Stomach smooth muscle (tissue), 2 donors: ENCODE data around the gene GNS.
A peak's percentile ranks its signal among the peaks of the same experiment; 100 is the strongest.

Experiments used
- H3K27ac ChIP-seq: one replicate; pipeline ENCODE4 v1.7.0; 2013; ENCODE audit warnings: mild to moderate bottlenecking, low read length, inconsistent platforms
- H3K27me3 ChIP-seq, 2 donors: one replicate each; pipeline ENCODE4 v1.7.0; 2013; ENCODE audit warnings: low read length in 2 of 2; ENCODE audit not compliant: insufficient read depth in 2 of 2, control insufficient read depth in 1 of 2
- H3K36me3 ChIP-seq, 2 donors: one replicate each; pipeline ENCODE4 v1.7.0; 2013; ENCODE audit warnings: low read length in 2 of 2; ENCODE audit not compliant: control insufficient read depth in 2 of 2, insufficient read depth in 2 of 2
- H3K4me1 ChIP-seq: one replicate; pipeline ENCODE4 v1.7.0; 2013; ENCODE audit warnings: low read length; ENCODE audit not compliant: control insufficient read depth, insufficient read depth
- H3K4me3 ChIP-seq, 2 donors: one replicate each; pipeline ENCODE4 v1.7.0; 2013; ENCODE audit warnings: low read length in 2 of 2
- H3K9ac ChIP-seq, 2 donors: one replicate each; pipeline ENCODE4 v1.7.0; 2013; ENCODE audit warnings: low read length in 2 of 2, mild to moderate bottlenecking in 1 of 2
- H3K9me3 ChIP-seq, 2 donors: one replicate each; pipeline ENCODE4 v1.7.0; 2013; ENCODE audit warnings: low read length in 2 of 2; ENCODE audit not compliant: control insufficient read depth in 2 of 2
- donor health status: healthy.
- donor health status: Pancreatic carcinoma.

GNS gene

DNA sequence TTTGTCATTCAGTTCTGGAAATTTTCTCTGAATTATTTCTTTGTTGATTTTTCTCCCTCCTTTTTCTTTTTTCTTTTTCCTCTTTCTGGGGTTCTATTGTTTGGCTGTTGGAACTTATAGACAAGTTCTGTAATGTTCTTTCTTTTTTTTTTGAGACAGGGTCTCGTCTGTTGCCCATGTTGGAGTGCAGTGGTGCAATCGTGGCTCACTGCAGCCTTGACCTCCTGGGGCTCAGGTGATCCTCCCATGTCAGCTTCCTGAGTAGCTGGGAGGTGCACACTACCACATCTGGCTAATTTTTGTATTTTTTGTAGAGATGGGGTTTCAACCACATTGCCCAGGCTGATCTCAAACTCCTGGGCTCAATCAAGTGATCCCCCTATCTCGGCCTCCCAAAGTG is 35.1 kb upstream of the GNS start:
- Histone ChIP-seq H3K27ac (no peak overlapping the region), H3K36me3 (no peaks in the 10 kb centered on the region), H3K27me3 (no peaks in the 10 kb centered on the region), H3K9me3 (no peaks in the 10 kb centered on the region), H3K4me1 (no peaks in the 10 kb centered on the region), H3K9ac (no peak overlapping the region), H3K4me3 (no peak overlapping the region)

- no peaks in the 10 kb centered on the region for H3K27me3 ChIP-seq
- H3K27ac ChIP-seq: no peak overlapping the region
- H3K4me1 ChIP-seq: no peaks in the 10 kb centered on the region
- H3K9ac ChIP-seq: no peak overlapping the region
- no peak overlapping the region for H3K4me3 ChIP-seq
- no peaks in the 10 kb centered on the region for H3K9me3 ChIP-seq
- no peaks in the 10 kb centered on the region for H3K36me3 ChIP-seq
Measured at GRCh38 chr12:64793610-64794009, 34.4 kb upstream of the GNS start.

GRCh38 chr12:64792128-64792527 is 32.9 kb upstream of the GNS start:
- Histone ChIP-seq H3K9me3 (no peaks in the 10 kb centered on the region), H3K27me3 (no peaks in the 10 kb centered on the region)

DNA sequence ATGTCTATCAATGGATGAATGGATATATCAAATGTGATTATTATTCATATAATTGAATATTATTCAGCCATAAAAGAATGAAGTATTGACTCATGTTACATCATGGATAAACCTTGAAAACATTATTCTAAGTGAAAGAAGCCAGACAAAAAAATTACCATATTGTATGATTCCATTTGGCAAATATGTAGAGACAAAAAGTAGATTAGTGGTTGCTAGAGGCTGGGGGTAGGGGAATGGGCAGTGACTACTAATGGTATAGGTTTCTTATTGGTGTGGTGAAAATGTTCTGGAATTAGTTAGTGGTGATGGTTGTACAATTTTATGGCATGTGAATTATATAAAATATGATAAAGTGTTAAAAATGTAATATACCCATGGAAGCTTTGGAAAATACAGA is 31.8 kb upstream of the GNS start:
- Histone ChIP-seq H3K9ac (no peak overlapping the region), H3K27ac (no peak overlapping the region), H3K27me3 (no peaks in the 10 kb centered on the region), H3K9me3 (no peaks in the 10 kb centered on the region), H3K4me1 (no peaks in the 10 kb centered on the region), H3K36me3 (no peaks in the 10 kb centered on the region), H3K4me3 (no peak overlapping the region)

More at GRCh38 chr12:64792128-64792527, 32.9 kb upstream of the GNS start:
- H3K9ac ChIP-seq: no peak overlapping the region
- H3K36me3 ChIP-seq: no peaks in the 10 kb centered on the region
- no peaks in the 10 kb centered on the region for H3K4me1 ChIP-seq
- no peak overlapping the region for H3K4me3 ChIP-seq
- H3K27ac ChIP-seq: no peak overlapping the region

GRCh38 chr12:64790166-64790565 is 31.0 kb upstream of the GNS start:
- peaks cover 0 to 7% of the 10 kb centered on the region in 2 donors for H3K27me3 ChIP-seq
- H3K9me3 ChIP-seq: no peaks in the 10 kb centered on the region
- no peak overlapping the region for H3K4me3 ChIP-seq
- H3K36me3 ChIP-seq: no peaks in the 10 kb centered on the region
- no peak overlapping the region for H3K9ac ChIP-seq
- H3K27ac ChIP-seq: no peak overlapping the region
- no peaks in the 10 kb centered on the region for H3K4me1 ChIP-seq

- Histone ChIP-seq H3K36me3 (no peaks in the 10 kb centered on the region), H3K9me3 (no peaks in the 10 kb centered on the region), H3K27me3 (peaks cover 16 to 35% of the 10 kb centered on the region in 2 donors), H3K9ac (no peak overlapping the region), H3K4me3 (no peak overlapping the region), H3K27ac (no peak overlapping the region), H3K4me1 (peaks cover 10% of the 10 kb centered on the region)
Measured at GRCh38 chr12:64785838-64786237, 26.6 kb upstream of the GNS start.

DNA sequence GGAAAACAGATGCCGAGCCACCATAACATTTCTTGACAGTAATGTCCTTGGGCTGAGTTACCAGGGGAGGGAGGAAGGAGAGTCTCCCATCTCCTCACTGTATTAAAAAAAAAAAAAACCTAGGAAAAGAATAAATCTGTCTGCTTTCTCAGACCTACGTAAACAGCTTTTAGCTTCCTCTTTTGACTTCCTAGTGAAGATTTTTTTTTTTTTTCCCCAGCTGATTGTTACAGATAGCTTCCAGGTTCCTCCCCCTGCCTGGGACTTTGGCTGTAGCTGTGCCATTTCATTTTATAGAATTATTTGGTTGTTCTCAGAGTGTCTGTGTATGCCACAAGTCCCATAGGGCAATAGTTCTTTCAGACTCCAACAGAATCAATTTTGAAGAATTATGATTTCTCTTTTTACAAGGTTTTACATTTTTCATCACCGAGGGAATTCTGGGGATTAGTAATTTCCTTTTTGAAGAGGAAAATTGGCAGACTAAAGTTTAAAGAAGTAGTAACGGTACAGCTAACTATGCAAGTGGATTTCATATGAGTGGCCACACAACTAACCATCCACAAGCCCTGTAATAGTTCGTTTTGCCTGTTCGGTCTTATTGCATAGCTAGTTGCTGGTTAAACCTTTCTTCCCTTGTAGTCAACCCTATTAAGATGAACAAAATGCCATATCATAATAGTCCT is 23.1 kb upstream of the GNS start:
- Histone ChIP-seq H3K4me1 (peaks cover 13% of the 10 kb centered on the region), H3K9me3 (no peaks in the 10 kb centered on the region), H3K9ac (no peak overlapping the region), H3K27me3 (peaks cover 16 to 39% of the 10 kb centered on the region in 2 donors), H3K27ac (no peak overlapping the region), H3K4me3 (peak overlapping the region in 1 of 2 donors; percentile 70), H3K36me3 (no peaks in the 10 kb centered on the region)

- Histone ChIP-seq H3K36me3 (no peaks in the 10 kb centered on the region), H3K9me3 (no peaks in the 10 kb centered on the region), H3K4me3 (peak overlapping the region; percentile 68 to 70), H3K9ac (peak overlapping the region in 1 of 2 donors; percentile 21), H3K4me1 (peaks cover 13% of the 10 kb centered on the region), H3K27me3 (peaks cover 16 to 39% of the 10 kb centered on the region in 2 donors), H3K27ac (no peak overlapping the region)
Measured at GRCh38 chr12:64781280-64782190, 22.3 kb upstream of the GNS start.

DNA sequence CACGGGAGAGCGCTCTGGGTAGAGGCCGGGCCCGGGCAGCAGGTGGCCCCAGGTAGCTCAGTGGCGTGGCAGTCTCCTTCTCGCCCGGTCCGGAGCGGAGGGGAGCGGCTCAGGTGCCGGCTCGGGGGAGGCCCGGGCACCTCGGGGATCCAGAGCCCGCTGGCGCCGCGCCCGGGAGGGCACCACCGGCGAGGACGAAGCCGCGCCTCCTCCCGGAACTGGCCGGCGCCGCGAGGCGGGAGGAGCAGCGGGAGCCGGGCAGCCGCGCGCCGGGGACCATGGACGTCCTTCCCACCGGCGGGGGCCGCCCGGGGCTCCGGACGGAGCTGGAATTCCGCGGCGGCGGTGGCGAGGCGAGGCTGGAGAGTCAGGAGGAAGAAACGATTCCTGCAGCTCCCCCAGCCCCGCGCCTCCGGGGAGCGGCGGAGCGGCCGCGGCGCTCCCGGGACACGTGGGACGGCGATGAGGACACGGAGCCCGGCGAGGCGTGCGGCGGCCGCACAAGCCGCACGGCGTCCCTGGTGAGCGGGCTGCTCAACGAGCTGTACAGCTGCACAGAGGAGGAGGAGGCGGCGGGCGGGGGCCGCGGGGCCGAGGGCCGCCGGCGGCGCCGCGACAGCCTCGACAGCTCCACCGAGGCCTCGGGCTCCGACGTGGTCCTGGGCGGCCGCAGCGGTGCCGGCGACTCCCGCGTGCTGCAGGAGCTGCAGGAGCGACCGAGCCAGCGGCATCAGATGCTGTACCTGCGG is 21.5 kb upstream of the GNS start:
- Histone ChIP-seq H3K27ac (no peak overlapping the region), H3K9ac (no peak overlapping the region), H3K27me3 (peaks cover 16 to 36% of the 10 kb centered on the region in 2 donors), H3K4me3 (peak overlapping the region; percentile 68 to 70), H3K36me3 (no peaks in the 10 kb centered on the region), H3K4me1 (peaks cover 13% of the 10 kb centered on the region), H3K9me3 (no peaks in the 10 kb centered on the region)

- H3K9ac ChIP-seq: no peak overlapping the region
- no peaks in the 10 kb centered on the region for H3K36me3 ChIP-seq
- H3K4me1 ChIP-seq: peaks cover 13% of the 10 kb centered on the region
- peak overlapping the region in 1 of 2 donors; percentile 70 for H3K4me3 ChIP-seq
- no peaks in the 10 kb centered on the region for H3K9me3 ChIP-seq
- no peak overlapping the region for H3K27ac ChIP-seq
- peaks cover 16 to 32% of the 10 kb centered on the region in 2 donors for H3K27me3 ChIP-seq
Measured at GRCh38 chr12:64780132-64780530, 20.9 kb upstream of the GNS start.
